GM18951 (cell line): ENCODE measurements around the gene MTERF4.

Source experiments
- POLR2A ChIP-seq: IDR thresholded peaks from 4 replicates; pipeline ENCODE4 v1.6.1; 2011; ENCODE audit warnings: mild to moderate bottlenecking; ENCODE audit not compliant: insufficient read length, insufficient read depth; ENCODE audit errors: extremely low read depth
- in situ Hi-C: fragments of 300-500 bp; cut with MboI; formaldehyde crosslinking; loops from one replicate; pipeline ENCODE4 v1.12.0; 2022; ENCODE audit warnings: low sequenced_read_pairs, mixed read lengths, inconsistent platforms; ENCODE audit not compliant: unreplicated experiment

Gene MTERF4

GRCh38 chr2:241048149-241048948 is 53.7 kb downstream of the MTERF4 start:
- in situ Hi-C loops, result no loop called here
- no peak for TF ChIP-seq POLR2A

GRCh38 chr2:241047253-241048010 is 54.7 kb downstream of the MTERF4 start:
- in situ Hi-C loops, result no loop called here
- no peak for TF ChIP-seq POLR2A
